PC-9 (cell line): ENCODE data around the gene UTP20. TPM values are rescaled to one million over a fixed set of nuclear protein-coding genes. Genes with fewer than 3 reads are reported as not detected.

Experiments
- BruUV-seq: library from RNA; stranded (reverse); fragments of 400-500 nt; replicated peaks from 2 replicates; lab custom pipeline; 2021; lab: Mats Ljungman, UMichigan
- CTCF ChIA-PET: fragments of 300-600 bp; sonication (Branson Sonifier 250); formaldehyde crosslinking; loops from one replicate; lab custom pipeline; 2022; ENCODE audit warnings: antibody characterized with exemption; lab: Charles Lee
- POLR2A ChIA-PET: fragments of 300-600 bp; sonication (Branson Sonifier 250); formaldehyde crosslinking; loops from one replicate; lab custom pipeline; 2022; ENCODE audit warnings: antibody characterized with exemption; ENCODE audit not compliant: unreplicated experiment; lab: Charles Lee
- DNase-seq, 2 experiments: peaks; one replicate each; pipeline versions ENCODE4 v3.0.0 to v3.0.0-alpha.2; 2015 to 2022; ENCODE audit warnings: mixed read lengths in 1 of 2
- H2AFZ ChIP-seq: fragments of 200-600 bp; sonication (generic); 2 replicates; pipeline ENCODE4 v1.8.1; 2017; ENCODE audit warnings: antibody characterized with exemption
- H3F3A ChIP-seq: fragments of 200-600 bp; sonication (generic); 2 replicates; pipeline ENCODE4 v1.8.1; 2017; ENCODE audit warnings: antibody characterized with exemption, mild to moderate bottlenecking, low read depth; ENCODE audit not compliant: insufficient read depth
- H3K27ac ChIP-seq: fragments of 200-600 bp; sonication (generic); 2 replicates; pipeline ENCODE4 v1.6.1; 2016; ENCODE audit warnings: mixed run types
- H3K27me3 ChIP-seq: fragments of 200-600 bp; sonication (generic); 2 replicates; pipeline ENCODE4 v1.6.1; 2016; ENCODE audit warnings: low read depth, mixed run types; ENCODE audit not compliant: insufficient read depth
- H3K36me3 ChIP-seq: fragments of 200-600 bp; sonication (generic); 2 replicates; pipeline ENCODE4 v1.6.1; 2016; ENCODE audit warnings: low read depth, mixed run types
- H3K4me1 ChIP-seq: fragments of 200-600 bp; sonication (generic); replicated peaks from 2 replicates; pipeline ENCODE4 v1.6.1; 2016; ENCODE audit warnings: mixed run types; ENCODE audit not compliant: insufficient read depth
- H3K4me2 ChIP-seq: fragments of 200-600 bp; sonication (generic); 2 replicates; pipeline ENCODE4 v1.6.1; 2017; ENCODE audit warnings: mixed run types
- H3K4me3 ChIP-seq: fragments of 200-600 bp; sonication (generic); 2 replicates; pipeline ENCODE4 v1.6.1; 2016; ENCODE audit warnings: mixed run types
- H3K79me2 ChIP-seq: fragments of 200-600 bp; sonication (generic); 2 replicates; pipeline ENCODE4 v1.6.1; 2017; ENCODE audit warnings: low read depth, mixed run types
- H3K9me2 ChIP-seq: fragments of 200-600 bp; sonication (generic); 2 replicates; pipeline ENCODE4 v1.8.1; 2017; ENCODE audit warnings: mild to moderate bottlenecking; ENCODE audit not compliant: insufficient read depth
- H3K9me3 ChIP-seq: fragments of 200-600 bp; sonication (generic); 2 replicates; pipeline ENCODE4 v1.8.1; 2016; ENCODE audit warnings: low read depth; ENCODE audit not compliant: insufficient read depth
- H4K20me1 ChIP-seq: fragments of 200-600 bp; sonication (generic); 2 replicates; pipeline ENCODE4 v1.8.1; 2017; ENCODE audit not compliant: insufficient read depth
- CTCF ChIP-seq: fragments of 200-600 bp; sonication (generic); conservative IDR thresholded peaks from 2 replicates; pipeline ENCODE4 v1.6.1; 2017; ENCODE audit warnings: mixed run types, antibody characterized with exemption, mild to moderate bottlenecking, moderate library complexity
- EZH2 ChIP-seq: fragments of 200-600 bp; sonication (generic); IDR thresholded peaks from 2 replicates; pipeline ENCODE4 v1.8.0; 2017; ENCODE audit warnings: antibody characterized with exemption, low read depth
- intact Hi-C: fragments of 100-400 bp; cut with micrococcal nuclease; formaldehyde crosslinking; loops from one replicate; pipeline ENCODE4 v1.10.0; 2022; ENCODE audit not compliant: unreplicated experiment
- total RNA-seq: library from RNA; stranded (reverse); gene quantifications from 2 replicates; pipeline ENCODE4 v1.2.3, GENCODE V29; 2021

UTP20 gene
- total RNA-seq, 1 experiment from 2014 or later = 14.1 TPM

- no TSS peak for BruUV-seq
Measured at GRCh38 chr12:101257357-101257756, 22.5 kb upstream of the UTP20 start.

GRCh38 chr12:101267111-101267510 lies 12.8 kb upstream of the UTP20 start:
- DNase-seq = no peak
- H3K27ac ChIP-seq = no peak overlapping the region
- H3F3A ChIP-seq = no peaks in the 10 kb centered on the region
- ChIA-PET POLR2A (no interaction called here), CTCF (no interaction called here)
- H3K9me2 ChIP-seq = no peaks in the 10 kb centered on the region
- peaks cover 44% of the 10 kb centered on the region for H3K27me3 ChIP-seq
- no peaks in the 10 kb centered on the region for H4K20me1 ChIP-seq
- no peak overlapping the region for H3K4me3 ChIP-seq
- no peaks in the 10 kb centered on the region for H3K4me1 ChIP-seq
- no peak overlapping the region for H2AFZ ChIP-seq
- no peak overlapping the region for H3K4me2 ChIP-seq
- H3K9me3 ChIP-seq = no peaks in the 10 kb centered on the region
- TF ChIP-seq EZH2 (no peak), CTCF (no peak)
- H3K79me2 ChIP-seq = no peaks in the 10 kb centered on the region
- no TSS peak for BruUV-seq
- H3K36me3 ChIP-seq = no peaks in the 10 kb centered on the region
- intact Hi-C loops = no loop called here

More at GRCh38 chr12:101257357-101257756, 22.5 kb upstream of the UTP20 start:
- no peaks in the 10 kb centered on the region for H3K9me3 ChIP-seq
- no peaks in the 10 kb centered on the region for H4K20me1 ChIP-seq
- no peaks in the 10 kb centered on the region for H3K79me2 ChIP-seq
- no peaks in the 10 kb centered on the region for H3K9me2 ChIP-seq
- intact Hi-C loops = no loop called here
- no peaks in the 10 kb centered on the region for H3F3A ChIP-seq
- no peak overlapping the region for H3K4me2 ChIP-seq
- TF ChIP-seq EZH2 (no peak), CTCF (no peak)
- no peaks in the 10 kb centered on the region for H3K36me3 ChIP-seq
- no peak for DNase-seq
- POLR2A ChIA-PET = no interaction called here
- no peak overlapping the region for H3K27ac ChIP-seq
- H3K4me1 ChIP-seq = no peaks in the 10 kb centered on the region
- H3K4me3 ChIP-seq = no peak overlapping the region
- peaks cover 37% of the 10 kb centered on the region for H3K27me3 ChIP-seq
- no peak overlapping the region for H2AFZ ChIP-seq
- CTCF ChIA-PET = no interaction called here

- ChIA-PET POLR2A (no interaction called here), CTCF (interaction anchor here (0.6 kb wide), 1 partner anchor 68 kb away, joined by 3 read pairs; no protein-coding TSS in a partner anchor)
- peaks cover 13% of the 10 kb centered on the region; the same call in 1 of the 2 replicates for H3K27me3 ChIP-seq
- peaks cover 15% of the 10 kb centered on the region for H3K79me2 ChIP-seq
- H3F3A ChIP-seq = no peaks in the 10 kb centered on the region
- no peak overlapping the region for H3K27ac ChIP-seq
- no peak overlapping the region for H3K4me3 ChIP-seq
- no TSS peak for BruUV-seq
- no peak overlapping the region for H2AFZ ChIP-seq
- no peaks in the 10 kb centered on the region for H4K20me1 ChIP-seq
- H3K9me2 ChIP-seq = no peaks in the 10 kb centered on the region
- H3K4me1 ChIP-seq = peaks cover 6% of the 10 kb centered on the region; the same call in 1 of the 2 replicates
- intact Hi-C loops = no loop called here
- H3K4me2 ChIP-seq = no peak overlapping the region
- no peaks in the 10 kb centered on the region for H3K9me3 ChIP-seq
- DNase-seq = no peak
- no peaks in the 10 kb centered on the region for H3K36me3 ChIP-seq
- TF ChIP-seq CTCF (no peak), EZH2 (no peak)
Measured at GRCh38 chr12:101276433-101276832, 3.5 kb upstream of the UTP20 start.
